WERI-Rb-1 (cell line): ENCODE data around the gene TBC1D5.
"Not testable (repeated sequence)": the region's sequence is repeated elsewhere in the genome, so short reads cannot be mapped to it uniquely, and the experiment has no call there.

Experiments
- DNase-seq: peaks from one replicate; pipeline ENCODE4 v3.0.0-alpha.2; 2020
- H3K27ac ChIP-seq: fragments of 250-450 bp; sonication (Bioruptor Pico); 2 replicates; pipeline ENCODE4 v1.5.1; 2020; ENCODE audit warnings: mild to moderate bottlenecking, moderate library complexity
- H3K27me3 ChIP-seq: fragments of 250-450 bp; sonication (Bioruptor Pico); 2 replicates; pipeline ENCODE4 v1.5.1; 2021; ENCODE audit warnings: mild to moderate bottlenecking, low read depth, moderate library complexity; ENCODE audit not compliant: insufficient read depth, severe bottlenecking
- H3K36me3 ChIP-seq: fragments of 250-450 bp; sonication (Bioruptor Pico); 2 replicates; pipeline ENCODE4 v1.5.1; 2020; ENCODE audit warnings: mild to moderate bottlenecking, moderate library complexity
- H3K4me3 ChIP-seq: 2 replicates; pipeline ENCODE4 v1.5.1; 2011; ENCODE audit warnings: low read depth, mild to moderate bottlenecking, control low read depth, low read length
- H3K9me3 ChIP-seq: fragments of 250-450 bp; sonication (Bioruptor Pico); 2 replicates; pipeline ENCODE4 v1.5.1; 2021; ENCODE audit warnings: mild to moderate bottlenecking, moderate library complexity; ENCODE audit not compliant: severe bottlenecking
- CTCF ChIP-seq: IDR thresholded peaks from 2 replicates; pipeline ENCODE4 v1.5.1; 2011; ENCODE audit warnings: low read depth, mild to moderate bottlenecking, control low read depth, inconsistent platforms, low read length

Gene TBC1D5

GRCh38 chr3:17544632-17545031 is 197.8 kb downstream of the TBC1D5 start:
- TF ChIP-seq CTCF: no peak
- no peak for DNase-seq

GRCh38 chr3:17542591-17542990 is 199.8 kb downstream of the TBC1D5 start:
- no peak for TF ChIP-seq CTCF
- no peaks in the 10 kb centered on the region for H3K27me3 ChIP-seq
- H3K4me3 ChIP-seq: no peak overlapping the region
- no peaks in the 10 kb centered on the region for H3K36me3 ChIP-seq
- no peak for DNase-seq
- H3K27ac ChIP-seq: no peak overlapping the region
- H3K9me3 ChIP-seq: no peaks in the 10 kb centered on the region

More at GRCh38 chr3:17544632-17545031, 197.8 kb downstream of the TBC1D5 start:
- Histone ChIP-seq H3K36me3 (no peaks in the 10 kb centered on the region), H3K27ac (no peak overlapping the region), H3K9me3 (no peaks in the 10 kb centered on the region), H3K4me3 (no peak overlapping the region), H3K27me3 (no peaks in the 10 kb centered on the region)

- TF ChIP-seq CTCF: no peak
- H3K27me3 ChIP-seq: no peaks in the 10 kb centered on the region
- H3K36me3 ChIP-seq: no peaks in the 10 kb centered on the region
- no peak overlapping the region for H3K27ac ChIP-seq
- no peaks in the 10 kb centered on the region for H3K9me3 ChIP-seq
- no peak for DNase-seq
- no peak overlapping the region for H3K4me3 ChIP-seq
These were observed 203.0 kb downstream of the TBC1D5 start for GRCh38 chr3:17539436-17539835.

GRCh38 chr3:17535274-17535673 is 207.2 kb downstream of the TBC1D5 start:
- no peak overlapping the region for H3K27ac ChIP-seq
- H3K36me3 ChIP-seq: no peaks in the 10 kb centered on the region
- no peak for DNase-seq
- H3K9me3 ChIP-seq: no peaks in the 10 kb centered on the region
- H3K27me3 ChIP-seq: no peaks in the 10 kb centered on the region
- no peak overlapping the region for H3K4me3 ChIP-seq
- TF ChIP-seq CTCF: no peak

GRCh38 chr3:17532446-17532845 is 210.0 kb downstream of the TBC1D5 start:
- H3K4me3 ChIP-seq, H3K36me3 ChIP-seq, H3K9me3 ChIP-seq, DNase-seq, H3K27ac ChIP-seq, H3K27me3 ChIP-seq: not testable (repeated sequence)

GRCh38 chr3:17529677-17530076 is 212.8 kb downstream of the TBC1D5 start:
- TF ChIP-seq CTCF: no peak
- no peaks in the 10 kb centered on the region for H3K27me3 ChIP-seq
- no peak for DNase-seq
- no peaks in the 10 kb centered on the region for H3K36me3 ChIP-seq
- H3K27ac ChIP-seq: no peak overlapping the region
- no peaks in the 10 kb centered on the region for H3K9me3 ChIP-seq
- no peak overlapping the region for H3K4me3 ChIP-seq
